GM12891 (cell line): Measurements from ENCODE around the gene DHX35.

Source experiments
- PAX5 ChIP-seq: IDR thresholded peaks from 2 replicates; pipeline ENCODE4 v1.6.1; 2011; ENCODE audit warnings: low read length, moderate library complexity, mild to moderate bottlenecking; ENCODE audit not compliant: insufficient read depth, severe bottlenecking
- POLR2A ChIP-seq: IDR thresholded peaks from 2 replicates; pipeline ENCODE4 v1.6.1; 2011; ENCODE audit warnings: low read depth, low read length, control low read depth
- POLR2AphosphoS5 ChIP-seq: IDR thresholded peaks from 2 replicates; pipeline ENCODE4 v1.6.1; 2011; ENCODE audit warnings: low read depth, low read length, control low read depth
- SPI1 ChIP-seq: IDR thresholded peaks from 2 replicates; pipeline ENCODE4 v1.6.1; 2011; ENCODE audit warnings: low read depth, low read length, control low read depth
- TAF1 ChIP-seq: IDR thresholded peaks from 2 replicates; pipeline ENCODE4 v1.6.1; 2011; ENCODE audit warnings: low read depth, low read length, control low read depth

GRCh38 chr20:39052676-39053075 is 90.5 kb downstream of the DHX35 start:
- TF ChIP-seq TAF1 (no peak), POLR2A (no peak), POLR2AphosphoS5 (no peak), SPI1 (no peak), PAX5 (no peak)
